Muscle layer of colon (tissue), 2 donors: ENCODE data around the gene CLEC16A.

ENCODE experiments used
- H3K27ac ChIP-seq: one replicate; pipeline ENCODE4 v1.7.0; 2013; ENCODE audit warnings: low read depth, mild to moderate bottlenecking, low read length, moderate library complexity
- H3K27me3 ChIP-seq, 2 donors: one replicate each; pipeline ENCODE4 v1.7.0; 2013; ENCODE audit warnings: low read length in 2 of 2, mild to moderate bottlenecking in 2 of 2; ENCODE audit not compliant: insufficient read depth in 2 of 2, control insufficient read depth in 1 of 2
- H3K36me3 ChIP-seq: one replicate; pipeline ENCODE4 v1.7.0; 2013; ENCODE audit warnings: mild to moderate bottlenecking, low read length; ENCODE audit not compliant: insufficient read depth
- H3K4me1 ChIP-seq: one replicate; pipeline ENCODE4 v1.7.0; 2013; ENCODE audit warnings: mild to moderate bottlenecking, low read length; ENCODE audit not compliant: insufficient read depth
- H3K4me3 ChIP-seq, 2 donors: one replicate each; pipeline ENCODE4 v1.7.0; 2013; ENCODE audit warnings: low read length in 2 of 2, low read depth in 1 of 2, mild to moderate bottlenecking in 1 of 2, moderate library complexity in 1 of 2
- H3K9ac ChIP-seq: one replicate; pipeline ENCODE4 v1.7.0; 2013; ENCODE audit warnings: low read length
- H3K9me3 ChIP-seq: one replicate; pipeline ENCODE4 v1.7.0; 2013; ENCODE audit warnings: mild to moderate bottlenecking, low read length
- donor health status: abdominal sarcoma.
- donor health status: Adenocarcinoma of cecum.

CLEC16A gene

DNA sequence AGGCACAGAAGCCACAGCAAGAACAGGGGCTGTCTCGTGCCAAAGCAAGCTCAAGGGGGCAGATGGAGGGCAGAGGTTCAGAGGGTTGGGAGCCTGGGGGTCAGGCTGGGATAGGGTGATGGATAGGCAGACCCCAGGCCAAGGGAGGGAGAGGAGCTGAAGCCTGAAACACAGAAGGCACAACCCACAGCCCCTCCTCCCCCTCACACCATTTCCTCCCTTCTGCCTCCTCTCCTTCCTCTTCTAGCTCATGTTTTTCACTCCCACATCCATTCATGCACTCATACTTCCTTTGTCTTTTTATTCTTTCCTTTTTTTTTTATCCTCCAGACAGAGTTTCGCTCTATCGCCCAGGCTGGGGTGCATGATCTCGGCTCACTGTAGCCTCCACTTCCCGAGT lies 250.5 kb downstream of the CLEC16A start:
- Histone ChIP-seq H3K27me3 (no peaks in the 10 kb centered on the region), H3K4me3 (no peak overlapping the region), H3K4me1 (no peaks in the 10 kb centered on the region), H3K36me3 (no peaks in the 10 kb centered on the region), H3K9ac (no peak overlapping the region), H3K27ac (no peak overlapping the region), H3K9me3 (no peaks in the 10 kb centered on the region)

GRCh38 chr16:11196286-11196828 lies 252.0 kb downstream of the CLEC16A start:
- H3K4me1 ChIP-seq, result no peaks in the 10 kb centered on the region
- no peaks in the 10 kb centered on the region for H3K27me3 ChIP-seq
- H3K9ac ChIP-seq, result no peak overlapping the region
- no peaks in the 10 kb centered on the region for H3K36me3 ChIP-seq
- H3K27ac ChIP-seq, result no peak overlapping the region
- H3K4me3 ChIP-seq, result no peak overlapping the region
- no peaks in the 10 kb centered on the region for H3K9me3 ChIP-seq

DNA sequence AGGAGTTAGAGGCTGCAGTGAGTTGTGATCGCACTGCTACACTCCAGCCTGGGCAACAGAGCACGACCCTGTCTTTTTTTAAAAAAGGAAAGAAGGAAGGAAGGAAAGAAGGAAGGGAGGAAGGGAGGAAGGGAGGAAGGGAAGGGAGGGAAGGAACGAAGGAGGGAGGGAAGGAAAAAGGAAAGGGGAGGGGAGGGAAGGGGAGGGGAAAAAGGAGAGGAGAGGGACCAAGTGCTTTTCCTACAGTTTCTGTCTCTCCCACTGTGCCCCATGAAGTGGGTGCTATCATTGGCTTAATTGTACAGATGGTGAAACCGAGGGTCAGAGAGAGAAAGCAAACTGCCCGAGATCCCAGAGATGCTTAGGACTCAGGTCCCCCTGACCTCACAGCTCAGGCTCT lies 254.0 kb downstream of the CLEC16A start:
- Histone ChIP-seq H3K27me3 (no peaks in the 10 kb centered on the region), H3K9ac (no peak overlapping the region), H3K27ac (no peak overlapping the region), H3K4me3 (no peak overlapping the region), H3K36me3 (no peaks in the 10 kb centered on the region), H3K4me1 (no peaks in the 10 kb centered on the region), H3K9me3 (no peaks in the 10 kb centered on the region)

GRCh38 chr16:11198828-11199227 lies 254.5 kb downstream of the CLEC16A start:
- no peak overlapping the region for H3K4me3 ChIP-seq
- H3K4me1 ChIP-seq, result no peaks in the 10 kb centered on the region
- no peaks in the 10 kb centered on the region for H3K9me3 ChIP-seq
- no peaks in the 10 kb centered on the region for H3K27me3 ChIP-seq
- no peak overlapping the region for H3K9ac ChIP-seq
- H3K36me3 ChIP-seq, result no peaks in the 10 kb centered on the region
- H3K27ac ChIP-seq, result no peak overlapping the region

GRCh38 chr16:11200592-11200991 lies 256.2 kb downstream of the CLEC16A start:
- no peaks in the 10 kb centered on the region for H3K27me3 ChIP-seq
- H3K4me3 ChIP-seq, result no peak overlapping the region
- H3K9ac ChIP-seq, result no peak overlapping the region
- H3K9me3 ChIP-seq, result no peaks in the 10 kb centered on the region
- H3K27ac ChIP-seq, result no peak overlapping the region
- no peaks in the 10 kb centered on the region for H3K4me1 ChIP-seq
- H3K36me3 ChIP-seq, result no peaks in the 10 kb centered on the region

GRCh38 chr16:11201498-11202259 lies 257.3 kb downstream of the CLEC16A start:
- no peak overlapping the region for H3K4me3 ChIP-seq
- H3K4me1 ChIP-seq, result no peaks in the 10 kb centered on the region
- H3K27ac ChIP-seq, result no peak overlapping the region
- no peak overlapping the region for H3K9ac ChIP-seq
- no peaks in the 10 kb centered on the region for H3K9me3 ChIP-seq
- H3K27me3 ChIP-seq, result no peaks in the 10 kb centered on the region
- no peaks in the 10 kb centered on the region for H3K36me3 ChIP-seq

DNA sequence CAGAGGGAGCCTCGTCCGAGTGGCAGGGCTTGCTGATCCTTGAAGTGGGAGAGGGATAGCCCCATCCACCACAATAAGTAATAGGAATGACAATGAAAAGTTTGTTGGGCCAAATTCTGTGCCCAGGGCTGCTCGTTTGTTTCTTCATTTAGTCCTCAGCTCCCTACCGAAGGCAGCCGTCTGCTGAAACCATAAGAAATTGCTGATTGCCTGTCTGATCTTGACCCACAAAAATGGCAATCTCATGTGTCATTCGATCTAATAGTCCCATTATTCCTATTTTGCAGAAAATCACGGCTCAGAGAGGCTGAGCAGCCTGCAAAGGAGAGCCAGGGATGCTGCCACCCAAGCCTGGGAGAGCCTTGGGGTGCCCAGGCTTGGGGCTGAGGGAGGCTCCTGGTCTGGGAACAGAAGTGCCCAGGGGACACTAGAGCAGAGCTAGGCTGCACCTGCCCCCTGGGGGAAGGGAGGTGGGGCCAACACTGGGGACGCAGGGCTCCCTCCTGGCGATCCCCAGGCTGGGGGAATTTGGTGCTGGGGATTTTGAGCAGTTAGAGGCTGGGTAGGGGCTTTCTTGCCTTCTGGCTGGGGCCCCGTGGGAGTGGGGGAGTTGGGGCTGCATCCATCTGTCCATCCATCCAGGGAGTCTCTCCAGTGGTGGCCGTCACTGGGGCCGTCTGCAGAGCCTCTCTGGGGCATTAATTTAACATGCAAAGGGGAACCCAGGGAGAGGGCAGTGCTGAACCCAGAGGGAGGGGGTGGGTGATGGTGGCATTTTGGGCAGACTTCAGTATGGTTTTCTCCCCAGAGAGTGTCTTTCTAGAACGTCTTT lies 258.1 kb downstream of the CLEC16A start:
- H3K9ac ChIP-seq, result no peak overlapping the region
- H3K36me3 ChIP-seq, result no peaks in the 10 kb centered on the region
- no peaks in the 10 kb centered on the region for H3K4me1 ChIP-seq
- H3K27me3 ChIP-seq, result no peaks in the 10 kb centered on the region
- H3K4me3 ChIP-seq, result no peak overlapping the region
- H3K27ac ChIP-seq, result no peak overlapping the region
- no peaks in the 10 kb centered on the region for H3K9me3 ChIP-seq

DNA sequence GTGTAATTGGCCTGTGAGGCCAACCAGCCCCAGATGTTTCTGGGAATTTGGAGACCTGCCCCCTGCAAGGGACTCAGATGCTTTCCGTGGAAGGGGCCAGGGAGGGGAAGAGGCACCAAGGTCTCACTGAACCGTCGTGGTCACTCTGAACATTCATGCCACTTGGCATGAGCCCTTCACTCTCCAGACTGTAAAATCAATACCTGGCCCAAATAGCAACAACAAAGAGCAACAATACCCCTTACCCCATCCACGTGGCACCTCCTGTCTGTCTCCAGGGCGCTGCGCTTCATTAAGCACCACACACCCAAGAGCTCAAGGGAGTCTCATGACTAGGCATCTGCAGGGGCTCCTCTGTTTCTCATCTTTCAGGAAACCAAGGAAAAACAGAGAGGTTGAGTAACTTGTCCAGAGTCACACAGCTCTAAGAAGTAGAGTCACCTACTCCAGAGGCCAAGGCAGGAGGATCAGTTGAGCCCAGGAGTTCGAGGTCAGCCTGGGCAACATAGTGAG lies 258.8 kb downstream of the CLEC16A start:
- no peaks in the 10 kb centered on the region for H3K9me3 ChIP-seq
- no peaks in the 10 kb centered on the region for H3K4me1 ChIP-seq
- H3K4me3 ChIP-seq, result no peak overlapping the region
- no peak overlapping the region for H3K9ac ChIP-seq
- no peak overlapping the region for H3K27ac ChIP-seq
- H3K27me3 ChIP-seq, result no peaks in the 10 kb centered on the region
- no peaks in the 10 kb centered on the region for H3K36me3 ChIP-seq

DNA sequence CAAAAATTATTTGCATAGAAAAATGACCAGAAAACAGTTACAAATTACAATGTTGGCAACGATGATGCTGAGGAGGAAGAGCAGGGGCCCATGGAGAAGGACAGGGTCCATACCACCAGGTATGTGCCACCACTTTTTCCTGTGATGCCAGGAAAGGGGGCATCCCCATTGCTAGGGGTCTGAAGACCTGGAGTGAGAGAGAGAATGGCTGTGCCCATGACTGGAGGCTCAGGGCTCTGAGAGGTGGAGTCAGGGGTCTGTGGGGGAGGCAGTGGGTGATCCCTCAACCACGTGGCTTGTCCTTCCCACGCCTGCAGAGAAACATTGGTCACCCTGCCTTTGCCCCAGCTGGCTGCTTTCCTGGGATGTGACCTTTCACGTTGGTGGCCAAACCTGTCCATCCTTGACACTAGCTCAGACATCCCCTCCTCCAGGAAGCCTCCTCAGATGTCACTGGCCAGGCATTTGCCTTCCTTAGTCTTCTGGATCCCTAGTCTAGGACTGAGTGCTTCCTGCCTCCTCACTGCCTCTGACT lies 260.2 kb downstream of the CLEC16A start:
- Histone ChIP-seq H3K4me3 (no peak overlapping the region), H3K4me1 (no peaks in the 10 kb centered on the region), H3K9me3 (no peaks in the 10 kb centered on the region), H3K27ac (no peak overlapping the region), H3K9ac (no peak overlapping the region), H3K27me3 (no peaks in the 10 kb centered on the region), H3K36me3 (no peaks in the 10 kb centered on the region)

GRCh38 chr16:11205065-11205699 lies 260.8 kb downstream of the CLEC16A start:
- Histone ChIP-seq H3K4me3 (no peak overlapping the region), H3K36me3 (no peaks in the 10 kb centered on the region), H3K9me3 (no peaks in the 10 kb centered on the region), H3K27me3 (no peaks in the 10 kb centered on the region), H3K27ac (no peak overlapping the region), H3K4me1 (no peaks in the 10 kb centered on the region), H3K9ac (no peak overlapping the region)
